GM21723 (cell line): Measurements from ENCODE around the gene KCNMB4.
"Not testable (repeated sequence)": the region's sequence is repeated elsewhere in the genome, so short reads cannot be mapped to it uniquely, and the experiment has no call there.

ENCODE experiments used
- ATAC-seq: cut with Tn5 transposase; IDR thresholded peaks from one replicate; pipeline ENCODE4 v1.9.1; 2021; ENCODE audit warnings: mild to moderate bottlenecking, moderate library complexity; ENCODE audit not compliant: unreplicated experiment

KCNMB4 gene

GRCh38 chr12:70367258-70368141, 1.4 kb downstream of the KCNMB4 start:
- ATAC-seq, result no peak

DNA sequence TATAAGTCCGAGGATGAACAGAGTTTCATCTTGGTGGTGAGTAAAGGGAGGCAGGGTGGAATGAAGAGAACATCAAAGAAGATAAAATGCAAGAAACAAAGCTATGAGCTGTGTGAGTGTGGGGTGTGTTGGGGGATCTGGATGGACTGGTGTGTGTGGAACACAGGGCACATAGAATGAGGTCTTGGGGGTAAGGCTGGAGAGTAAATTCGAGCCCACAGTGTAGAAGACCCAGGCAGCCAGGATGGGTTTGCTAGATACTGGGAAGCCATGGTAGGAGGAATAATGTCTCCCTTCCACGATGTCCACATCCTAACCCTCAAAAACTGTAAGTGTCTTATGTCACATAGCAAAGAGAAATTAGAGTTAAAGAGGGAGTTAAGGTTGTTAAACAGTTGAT, 6.8 kb downstream of the KCNMB4 start:
- no peak for ATAC-seq

GRCh38 chr12:70379846-70380245, 13.8 kb downstream of the KCNMB4 start:
- no peak for ATAC-seq

DNA sequence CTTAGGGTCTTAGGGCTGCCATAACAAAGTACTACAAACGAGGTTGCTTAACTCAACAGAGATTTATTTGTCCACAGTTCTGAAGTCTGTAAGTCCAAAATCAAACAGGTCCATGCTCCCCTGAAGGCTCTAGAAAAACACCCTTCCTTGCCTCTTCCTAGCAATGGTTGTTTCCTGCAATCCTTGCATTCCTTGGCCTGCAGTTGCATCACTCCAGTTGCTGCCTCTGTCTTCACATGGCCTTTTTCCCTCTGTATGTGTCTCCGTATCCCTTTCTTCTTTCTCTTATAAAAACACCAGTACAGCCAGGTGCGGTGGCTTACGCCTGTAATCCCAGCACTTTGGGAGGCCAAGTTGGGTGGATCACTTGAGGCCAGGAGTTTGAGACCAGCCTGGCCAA, 17.4 kb downstream of the KCNMB4 start:
- ATAC-seq, result no peak

DNA sequence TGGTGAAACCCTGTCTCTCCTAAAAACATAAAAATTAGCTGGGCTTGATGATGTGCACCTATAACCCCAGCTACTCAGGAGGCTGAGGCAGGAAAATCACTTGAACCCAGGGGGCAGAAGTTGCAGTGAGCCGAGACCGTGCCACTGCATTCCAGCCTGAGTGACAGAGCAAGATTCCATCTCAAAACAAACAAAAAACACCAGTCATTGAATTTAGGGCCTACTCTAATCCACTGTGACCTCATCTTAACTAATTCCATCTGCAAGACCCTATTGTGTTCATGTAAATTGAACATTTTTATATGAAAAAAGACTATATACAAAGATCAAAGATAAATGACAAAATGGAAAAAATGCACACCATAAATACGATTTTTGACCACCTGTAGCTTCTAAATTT, 17.8 kb downstream of the KCNMB4 start:
- ATAC-seq, result no peak

GRCh38 chr12:70386771-70387170, 20.7 kb downstream of the KCNMB4 start:
- ATAC-seq, result no peak

GRCh38 chr12:70389678-70390077, 23.6 kb downstream of the KCNMB4 start:
- no peak for ATAC-seq

DNA sequence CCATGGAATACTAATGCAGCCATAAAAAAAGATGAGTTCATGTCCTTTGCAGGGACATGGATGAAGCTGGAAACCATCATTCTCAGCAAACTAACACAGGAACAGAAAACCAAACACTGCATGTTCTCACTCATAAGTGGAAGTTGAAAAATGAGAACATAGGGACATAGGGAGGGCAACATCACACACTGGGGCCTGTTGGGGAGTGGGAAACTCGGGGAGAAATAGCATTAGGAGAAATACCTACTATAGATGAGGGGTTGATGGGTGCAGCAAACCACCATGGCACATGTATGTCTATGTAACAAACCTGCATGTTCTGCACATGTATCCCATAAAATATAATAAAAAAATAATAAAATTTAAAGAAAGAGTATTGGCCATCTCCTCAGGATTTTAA, 26.5 kb downstream of the KCNMB4 start:
- not testable (repeated sequence) for ATAC-seq

GRCh38 chr12:70393787-70394499, 27.9 kb downstream of the KCNMB4 start:
- no peak for ATAC-seq

DNA sequence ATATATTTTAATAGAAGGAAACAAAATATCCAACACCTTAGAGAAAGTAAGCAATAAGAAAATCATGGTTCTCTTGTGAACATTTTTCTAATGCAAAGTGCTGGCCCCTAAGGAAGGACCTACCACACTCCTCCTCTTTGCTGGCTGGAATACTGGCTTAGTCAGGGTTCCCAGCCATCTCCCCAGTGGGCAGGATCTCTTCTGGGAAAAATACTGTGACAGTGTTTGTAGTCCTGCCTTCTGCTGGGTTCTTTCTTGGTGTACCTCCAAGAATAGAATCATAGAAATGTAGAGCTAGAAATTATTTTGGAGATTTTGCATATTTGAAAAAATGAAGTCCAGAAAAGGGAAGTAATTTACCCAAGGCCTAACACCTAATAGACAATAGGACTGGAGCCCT, 31.9 kb downstream of the KCNMB4 start:
- ATAC-seq, result no peak

GRCh38 chr12:70398862-70399261, 32.8 kb downstream of the KCNMB4 start:
- no peak for ATAC-seq

DNA sequence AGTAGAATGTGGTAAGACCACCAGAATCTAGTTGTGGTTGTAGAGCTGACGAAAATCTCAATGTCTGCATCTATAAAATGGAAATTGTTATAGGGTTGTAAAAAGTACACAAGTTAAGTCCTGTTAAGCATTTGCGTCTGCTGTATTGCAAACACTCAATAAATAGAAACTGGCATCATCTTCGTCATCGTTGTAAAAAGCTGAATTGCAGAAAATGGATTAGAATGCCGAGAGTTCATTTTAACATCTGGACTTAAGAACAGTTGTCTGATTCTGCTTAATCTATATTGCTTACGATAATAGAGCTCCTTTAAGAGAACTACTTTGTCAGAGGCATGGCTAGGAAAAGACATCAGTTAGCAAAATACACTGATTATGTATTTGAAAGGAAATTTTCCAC, 33.2 kb downstream of the KCNMB4 start:
- ATAC-seq, result no peak

GRCh38 chr12:70400124-70400523, 34.0 kb downstream of the KCNMB4 start:
- ATAC-seq, result no peak

- no peak for ATAC-seq
Measured at GRCh38 chr12:70402597-70402996, 36.5 kb downstream of the KCNMB4 start.

GRCh38 chr12:70403826-70404225, 37.7 kb downstream of the KCNMB4 start:
- ATAC-seq, result no peak

GRCh38 chr12:70408004-70408790, 42.1 kb downstream of the KCNMB4 start:
- ATAC-seq, result no peak

- peak; percentile 78 for ATAC-seq
Measured at GRCh38 chr12:70415987-70416386, 49.9 kb downstream of the KCNMB4 start.

DNA sequence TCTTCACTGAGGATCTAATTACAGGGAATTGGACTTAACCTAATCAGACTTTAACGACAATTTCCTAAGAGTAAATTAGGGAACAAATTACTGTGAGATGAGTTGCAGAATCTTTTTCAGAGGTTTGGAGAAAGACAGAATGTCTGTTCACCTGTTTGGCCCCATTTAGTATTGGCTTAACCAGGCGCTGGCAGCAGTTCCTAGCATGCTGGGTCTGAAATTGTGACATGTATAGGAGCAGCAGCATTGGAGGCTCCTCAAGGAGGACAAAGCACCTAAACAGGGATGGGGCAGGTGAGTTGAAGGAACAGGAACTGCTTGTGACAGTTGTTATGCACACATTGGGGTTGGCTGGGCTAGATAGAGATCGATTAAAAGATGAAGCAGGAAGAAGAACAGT, 51.0 kb downstream of the KCNMB4 start:
- ATAC-seq, result no peak

GRCh38 chr12:70418101-70418500, 52.0 kb downstream of the KCNMB4 start:
- ATAC-seq, result no peak

DNA sequence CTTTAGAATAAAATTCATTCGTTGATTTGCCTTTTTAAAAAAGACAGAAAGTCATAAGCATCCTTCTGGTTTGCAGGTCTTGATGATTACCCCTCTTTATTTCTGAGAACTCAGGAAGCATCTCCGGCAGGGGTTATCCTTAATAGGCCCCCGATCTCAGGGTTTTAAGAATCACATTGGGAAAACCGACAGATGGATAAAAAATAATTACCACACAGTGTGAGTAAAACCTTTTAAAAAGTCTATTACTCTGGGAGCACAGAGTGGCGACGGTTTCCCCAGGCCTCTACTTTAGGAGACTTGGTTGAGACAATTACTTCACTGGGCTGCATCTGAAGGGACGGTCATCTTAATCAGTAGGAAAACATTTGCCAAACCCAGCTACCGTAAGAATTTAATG, 56.5 kb downstream of the KCNMB4 start:
- ATAC-seq, result no peak

DNA sequence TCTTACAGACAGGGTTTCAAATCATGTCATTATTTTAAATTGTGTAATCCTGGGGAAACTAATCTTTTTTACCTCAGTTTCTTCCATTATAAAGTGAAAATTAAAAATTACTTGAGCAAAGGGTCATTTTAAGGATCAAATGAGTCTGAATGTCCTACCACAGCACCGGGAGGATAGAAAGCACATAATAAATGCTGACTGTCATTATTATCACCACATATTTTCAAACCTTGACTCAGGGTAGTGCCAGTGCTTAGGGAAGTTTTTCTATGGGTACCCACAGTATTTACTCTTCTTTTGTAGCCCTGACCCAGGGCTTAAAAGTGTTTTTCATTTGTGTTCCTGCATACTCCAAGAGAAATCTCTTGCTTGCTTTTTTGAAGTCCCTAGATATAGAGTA, 60.5 kb downstream of the KCNMB4 start:
- no peak for ATAC-seq
